T-helper 1 cell (primary cell): ENCODE measurements around the gene GJC1.

ENCODE experiments used
- DNase-seq, 5 donors: peaks; one replicate each; pipeline ENCODE4 v3.0.0-alpha.2; 2012 to 2020

The GJC1 gene

GRCh38 chr17:44775838-44776621 lies 54.1 kb downstream of the GJC1 start:
- peak in 3 of 5 donors; percentile 93 to 97 (median 96) for DNase-seq

DNA sequence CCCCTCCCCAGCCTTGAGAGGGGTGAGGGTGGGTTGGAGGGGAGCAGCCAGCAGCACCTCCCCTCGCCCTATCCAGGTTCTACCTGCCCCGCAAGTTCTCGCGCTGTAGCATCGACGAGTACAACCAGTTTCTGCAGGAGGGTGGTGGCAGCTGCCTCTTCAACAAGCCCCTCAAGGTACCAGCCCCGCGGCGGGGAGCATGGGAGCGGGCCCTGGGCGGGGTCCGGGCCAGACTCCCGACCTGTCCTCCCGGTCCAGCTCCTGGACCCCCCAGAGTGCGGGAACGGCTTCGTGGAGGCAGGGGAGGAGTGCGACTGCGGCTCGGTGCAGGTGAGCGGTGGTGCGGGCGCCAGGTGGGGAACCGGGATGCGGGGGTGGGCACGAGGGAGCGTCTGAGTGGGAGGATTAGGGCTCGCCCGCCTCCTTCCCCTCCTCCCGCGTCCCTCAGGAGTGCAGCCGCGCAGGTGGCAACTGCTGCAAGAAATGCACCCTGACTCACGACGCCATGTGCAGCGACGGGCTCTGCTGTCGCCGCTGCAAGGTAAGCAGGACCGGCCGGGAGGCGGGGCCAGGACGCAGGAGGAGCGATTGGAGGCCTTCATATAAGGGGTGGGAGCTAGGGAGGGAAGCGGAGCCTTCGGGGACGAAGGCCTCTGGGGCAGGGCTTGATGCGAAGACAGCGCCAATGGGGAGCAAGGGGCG lies 54.8 kb downstream of the GJC1 start:
- DNase-seq: peak in 2 of 5 donors; percentile 98

GRCh38 chr17:44774271-44775135 lies 55.6 kb downstream of the GJC1 start:
- peak; percentile 59 to 84 (median 73) for DNase-seq

GRCh38 chr17:44773140-44773539 lies 56.9 kb downstream of the GJC1 start:
- DNase-seq: no peak

DNA sequence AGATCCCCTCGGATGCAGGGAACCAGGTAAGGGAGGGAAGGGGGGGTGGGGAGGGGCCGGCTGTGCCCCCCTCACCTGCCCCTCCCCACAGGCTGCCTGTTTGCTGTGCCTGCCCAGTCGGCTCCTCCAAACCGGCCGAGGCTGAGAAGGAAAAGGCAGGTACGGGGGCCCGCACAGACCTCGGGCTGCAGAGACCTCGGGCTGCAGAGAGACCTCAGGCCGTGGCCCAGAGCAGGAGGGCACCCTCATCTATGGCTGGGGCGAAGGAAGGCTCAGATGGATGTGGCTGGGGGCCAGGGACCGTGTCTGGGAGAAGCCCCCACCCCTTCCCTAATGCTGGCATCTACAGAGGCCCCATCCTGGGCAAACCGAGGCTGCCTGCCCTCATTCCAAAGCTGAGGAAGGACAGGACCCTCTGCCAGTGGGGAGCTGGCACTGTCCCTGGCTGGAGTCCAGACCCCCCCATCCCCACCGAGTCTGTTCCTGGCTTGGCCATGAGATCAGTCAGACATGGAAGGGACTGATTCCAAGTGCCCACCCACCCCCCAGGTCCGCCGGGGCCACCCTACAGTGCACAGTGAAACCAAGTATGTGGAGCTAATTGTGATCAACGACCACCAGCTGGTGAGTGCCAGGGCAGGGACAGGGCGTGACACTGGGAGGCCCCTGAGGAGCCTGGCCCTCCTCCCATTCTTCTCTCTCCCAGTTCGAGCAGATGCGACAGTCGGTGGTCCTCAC lies 57.6 kb downstream of the GJC1 start:
- DNase-seq: no peak

DNA sequence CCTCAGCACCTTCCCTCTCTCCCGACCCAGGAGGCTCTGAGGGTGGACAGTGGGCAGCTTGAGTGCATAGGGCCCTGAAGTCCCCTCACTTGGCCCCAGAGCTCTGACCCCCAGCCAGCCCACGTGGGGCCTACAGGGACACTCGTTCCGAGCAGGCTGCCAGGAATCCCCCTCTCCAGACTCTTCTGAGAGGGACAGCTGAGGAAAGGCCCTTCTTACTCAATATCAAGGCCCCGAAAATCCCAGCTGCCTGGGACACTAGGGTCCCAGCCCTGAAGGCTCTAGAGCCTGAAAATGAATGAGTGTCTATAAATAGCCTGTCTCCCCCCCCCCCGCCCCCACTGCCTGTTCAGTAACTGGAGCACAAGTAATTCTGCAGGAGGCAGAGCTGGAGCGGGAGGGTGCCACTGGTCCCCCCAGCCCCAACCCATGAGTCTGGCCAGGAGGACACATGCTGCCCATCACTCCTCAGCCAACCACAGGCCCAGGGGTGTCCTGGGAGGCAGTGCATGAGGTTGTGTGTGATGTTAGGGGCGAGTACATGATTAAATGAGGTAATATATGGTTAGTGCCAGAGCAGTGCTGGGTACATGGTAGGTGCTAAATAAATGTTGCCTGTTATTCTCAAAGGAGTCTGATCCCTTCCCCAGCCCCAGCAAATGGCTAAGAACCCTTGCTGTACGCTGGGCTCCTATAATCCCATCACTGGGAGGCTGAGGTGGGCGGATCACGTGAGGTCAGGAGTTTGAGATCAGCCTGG lies 59.7 kb downstream of the GJC1 start:
- no peak for DNase-seq

DNA sequence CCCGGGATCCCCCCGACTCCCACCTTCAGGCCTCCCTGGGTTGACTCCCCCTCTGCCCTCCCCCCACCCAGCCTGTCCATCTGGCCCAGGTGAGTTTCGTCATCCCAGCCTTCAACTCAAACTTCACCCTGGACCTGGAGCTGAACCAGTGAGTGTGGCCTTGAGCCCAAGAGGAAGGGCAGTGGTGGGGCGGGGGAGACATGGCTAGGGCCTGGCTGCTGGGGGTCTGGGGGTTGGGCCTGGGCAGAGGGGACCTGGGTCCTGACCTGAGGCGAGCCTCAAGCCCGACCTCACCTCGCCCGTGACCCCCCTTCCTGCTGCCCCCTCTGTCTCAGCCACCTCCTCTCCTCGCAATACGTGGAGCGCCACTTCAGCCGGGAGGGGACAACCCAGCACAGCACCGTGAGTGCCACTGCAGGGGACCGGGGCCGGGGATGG lies 60.4 kb downstream of the GJC1 start:
- DNase-seq: no peak

- no peak for DNase-seq
These were observed 60.9 kb downstream of the GJC1 start for GRCh38 chr17:44769230-44769629.

DNA sequence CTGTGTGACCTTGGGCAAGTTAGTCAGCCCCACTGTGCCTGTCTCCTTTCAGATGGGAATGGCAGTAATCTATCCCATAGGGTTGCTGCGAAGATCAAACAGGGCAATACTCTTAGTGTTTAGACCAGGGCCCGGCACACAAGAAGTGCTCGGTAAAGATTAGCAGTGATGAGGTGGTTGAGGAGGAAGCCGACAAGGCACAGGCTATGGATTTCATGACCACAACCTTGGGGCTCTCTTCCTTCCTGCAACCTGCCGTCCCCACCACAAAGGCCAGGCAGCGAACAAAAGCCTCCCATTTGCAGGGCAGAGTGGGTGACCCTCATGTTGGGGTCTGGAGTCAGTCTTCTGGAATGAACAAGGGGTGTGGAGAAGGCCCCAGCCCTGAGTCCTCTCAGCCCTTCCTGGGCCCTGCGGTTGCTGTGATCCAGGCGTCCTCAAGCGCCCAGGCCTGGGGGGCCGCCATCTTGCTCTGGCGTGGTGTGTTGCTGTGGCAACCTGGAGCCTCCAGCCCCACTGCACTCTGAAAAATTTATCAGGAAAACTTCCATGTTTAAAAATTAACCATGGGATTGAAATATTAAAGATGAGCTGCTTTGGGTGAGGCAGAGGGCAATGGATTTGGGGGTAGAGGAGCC lies 61.5 kb downstream of the GJC1 start:
- no peak for DNase-seq

DNA sequence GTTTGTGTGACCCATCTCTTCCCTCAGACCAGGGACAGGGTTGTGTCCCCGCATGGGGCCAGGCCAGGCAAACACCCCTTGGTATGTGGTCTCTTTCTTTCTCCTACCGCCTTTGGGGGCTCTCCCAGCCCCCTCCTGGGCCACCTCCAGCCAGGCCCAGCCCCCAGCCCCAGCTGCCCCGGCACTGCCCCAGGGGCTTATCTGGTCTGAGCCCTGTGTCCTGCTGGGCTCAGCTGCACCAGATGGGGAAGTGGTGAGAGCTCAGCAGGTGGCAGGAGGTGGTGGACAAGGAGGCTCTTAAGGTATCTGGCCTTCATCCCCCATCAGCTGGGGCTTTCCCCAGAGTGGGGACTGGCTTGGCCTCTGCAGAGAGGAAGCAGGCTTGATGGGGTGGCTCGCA lies 62.6 kb downstream of the GJC1 start:
- no peak for DNase-seq

DNA sequence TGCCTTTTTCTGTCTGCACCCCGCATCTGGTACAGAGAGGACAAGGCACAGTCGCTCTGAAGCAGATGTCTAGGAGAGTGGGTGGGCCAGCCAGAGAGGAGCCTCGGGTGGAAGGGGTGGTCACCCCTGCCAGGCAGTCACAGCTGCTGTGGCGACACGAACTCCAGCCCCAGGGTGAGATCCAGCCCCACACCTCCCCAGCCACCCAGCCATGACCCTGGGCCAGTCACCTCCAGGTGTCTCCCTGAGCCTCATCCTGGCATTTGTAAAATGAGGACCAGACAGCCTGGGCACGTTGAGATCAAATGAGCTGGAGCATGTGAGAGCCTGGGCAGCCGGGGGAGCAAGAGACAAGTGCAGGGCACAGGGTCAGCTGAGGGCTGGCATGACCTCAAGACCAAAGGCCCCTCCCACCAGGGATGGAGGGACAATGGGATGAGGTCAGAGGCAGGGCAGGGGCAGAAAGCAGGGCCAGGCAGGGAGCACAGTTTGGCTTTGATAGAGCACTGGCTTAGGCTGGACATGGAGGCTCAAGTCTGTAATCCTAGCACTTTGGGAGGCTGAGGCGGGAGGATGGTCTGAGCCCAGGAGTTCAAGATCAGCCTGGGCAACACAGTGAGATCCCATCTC lies 63.6 kb downstream of the GJC1 start:
- no peak for DNase-seq

GRCh38 chr17:44765965-44766364 lies 64.1 kb downstream of the GJC1 start:
- no peak for DNase-seq

DNA sequence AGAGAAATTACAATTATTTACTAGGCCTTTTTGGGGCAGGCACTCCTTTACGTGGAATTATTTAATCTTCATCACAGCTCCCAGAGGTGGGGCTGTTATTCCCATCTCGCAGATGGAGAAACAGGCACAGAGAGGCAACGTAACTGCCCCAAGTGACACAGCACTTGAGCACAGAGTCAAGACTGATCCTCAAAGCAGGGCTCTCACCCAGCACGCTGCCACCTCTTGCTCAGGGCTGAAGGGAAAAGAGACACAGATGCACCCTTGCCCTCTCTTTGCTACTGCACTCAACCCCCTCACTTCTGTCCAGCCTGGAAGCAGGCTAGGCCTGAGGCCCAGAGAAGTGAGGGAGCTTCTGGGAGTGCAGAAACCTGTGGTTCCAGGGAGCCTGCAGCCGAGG lies 66.9 kb downstream of the GJC1 start:
- no peak for DNase-seq

DNA sequence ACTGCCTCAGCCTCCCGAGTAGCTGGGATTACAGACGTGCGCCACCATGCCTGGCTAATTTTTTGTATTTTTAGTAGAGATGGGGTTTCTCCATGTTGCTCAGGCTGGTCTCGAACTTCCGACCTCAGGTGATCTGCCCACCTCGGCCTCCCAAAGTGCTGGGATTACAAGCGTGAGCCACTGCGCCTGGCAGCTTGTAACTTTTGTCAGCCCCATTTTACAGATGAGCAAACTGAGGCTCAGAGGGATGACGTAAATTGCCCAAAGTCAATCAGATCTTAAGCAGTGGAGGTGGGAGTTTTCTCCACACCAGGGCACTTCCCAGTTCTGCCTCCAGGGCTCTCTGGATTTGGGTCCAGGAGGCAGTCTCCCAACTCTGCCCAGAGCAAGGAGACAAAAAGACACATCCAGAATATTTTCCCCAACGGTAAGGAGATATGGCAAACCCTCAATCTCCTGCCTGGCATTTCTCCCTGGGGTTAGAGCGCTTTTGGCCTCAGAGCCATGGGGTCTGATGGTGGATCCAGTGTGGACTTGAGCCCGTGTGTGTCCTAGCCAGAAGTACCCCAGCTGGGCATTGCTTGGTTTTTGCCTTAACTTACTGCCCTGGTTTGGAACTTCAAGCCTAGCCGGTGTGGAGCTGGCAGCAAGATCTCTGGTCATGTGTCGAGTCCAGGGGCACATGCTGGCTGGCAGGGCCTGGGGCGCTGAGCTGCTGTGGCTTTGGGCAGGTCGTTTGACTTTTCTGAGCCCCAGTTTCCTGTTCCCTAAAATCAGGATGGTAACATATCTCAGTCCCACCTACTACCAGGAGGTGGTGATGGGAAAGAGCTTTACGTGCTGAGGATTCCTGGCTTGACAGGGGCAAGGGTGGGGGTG lies 67.9 kb downstream of the GJC1 start:
- DNase-seq: no peak

DNA sequence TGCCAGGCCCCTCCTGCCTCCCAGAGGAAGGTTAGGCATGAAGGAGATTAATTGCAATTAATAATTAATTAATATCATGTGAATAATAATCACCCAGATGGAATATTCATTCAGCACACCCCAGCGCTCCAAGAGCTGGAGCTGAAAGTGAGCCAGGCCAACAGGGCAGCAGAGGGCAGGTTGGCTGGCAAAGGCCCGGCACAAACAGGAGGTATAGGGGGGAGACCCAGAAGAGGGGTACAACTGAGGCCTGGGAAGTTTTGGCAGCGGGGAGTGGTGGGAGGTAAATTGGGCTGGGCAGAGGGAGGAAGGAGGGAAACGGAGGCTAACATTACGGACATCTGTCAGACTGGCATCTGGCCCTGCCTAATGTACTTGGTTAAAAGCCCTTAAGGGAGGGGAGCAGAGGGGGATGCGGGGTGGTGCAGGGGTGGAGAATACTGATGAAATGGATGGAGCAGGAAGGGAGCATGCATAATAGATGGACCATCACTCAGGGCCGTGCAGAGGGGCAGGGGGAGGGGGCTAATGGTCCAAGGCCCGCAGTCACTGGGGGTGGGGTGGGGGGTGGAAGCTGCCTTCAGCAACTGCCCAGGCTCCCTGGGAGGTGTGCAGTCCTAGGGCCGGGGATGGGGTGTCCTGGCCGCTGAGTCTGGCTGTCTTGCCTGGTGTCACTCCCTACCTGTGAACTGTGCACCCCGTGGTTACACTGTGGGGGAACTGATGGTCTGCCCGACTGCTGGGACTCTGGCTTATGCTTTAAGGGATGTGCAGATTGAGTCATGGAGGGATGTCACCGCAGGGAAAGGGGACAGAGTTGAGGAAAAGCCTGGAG lies 69.4 kb downstream of the GJC1 start:
- no peak for DNase-seq

DNA sequence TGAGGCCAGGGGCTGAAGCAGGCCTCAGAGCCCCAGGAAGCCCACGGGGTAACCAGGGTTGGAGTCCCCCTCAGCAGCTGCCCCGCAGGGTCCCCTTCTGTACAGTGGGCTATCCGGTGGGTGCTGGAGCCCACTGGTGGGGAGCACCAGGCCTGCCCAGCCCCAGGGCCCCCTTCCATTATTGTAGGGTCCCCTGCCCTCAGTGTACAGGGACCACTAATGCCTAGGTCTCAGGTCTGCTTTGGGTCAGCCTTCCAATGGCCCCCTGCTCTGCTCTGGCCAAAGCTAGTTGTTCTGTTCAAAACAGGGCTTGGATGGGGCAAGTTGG lies 70.2 kb downstream of the GJC1 start:
- DNase-seq: no peak

DNA sequence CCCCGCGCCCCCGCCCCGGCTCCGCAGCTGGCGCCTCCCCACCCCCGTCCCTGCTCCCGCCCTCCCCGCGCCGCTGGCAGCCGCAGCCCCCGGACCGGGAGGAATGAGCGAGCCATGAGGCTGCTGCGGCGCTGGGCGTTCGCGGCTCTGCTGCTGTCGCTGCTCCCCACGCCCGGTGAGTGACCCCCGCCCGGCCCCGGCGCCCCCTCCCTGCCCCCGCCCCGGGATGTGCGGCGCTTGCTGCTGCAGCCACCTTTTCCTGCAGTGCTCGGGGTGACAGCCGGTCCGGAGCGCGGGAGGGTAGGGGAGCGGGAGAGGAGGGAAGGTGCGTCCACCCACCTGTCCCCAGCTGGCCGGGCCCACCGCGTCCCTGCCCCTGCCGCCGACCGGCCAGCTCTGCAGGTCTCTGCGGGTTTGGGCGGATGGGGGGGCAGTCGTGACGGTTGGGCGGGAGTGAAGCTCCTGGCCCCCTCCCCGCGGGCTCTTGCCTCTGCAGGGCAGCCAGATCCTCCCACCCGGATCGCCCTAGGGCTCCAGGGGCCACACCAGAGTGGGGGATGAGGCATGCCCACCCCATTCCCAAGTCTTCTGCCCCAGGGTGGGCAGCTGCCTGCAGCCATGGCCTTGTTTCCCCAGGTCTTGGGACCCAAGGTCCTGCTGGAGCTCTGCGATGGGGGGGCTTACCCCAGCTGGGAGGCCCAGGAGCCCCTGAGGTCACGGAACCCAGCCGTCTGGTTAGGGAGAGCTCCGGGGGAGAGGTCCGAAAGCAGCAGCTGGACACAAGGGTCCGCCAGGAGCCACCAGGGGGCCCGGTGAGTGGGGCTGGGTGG lies 70.8 kb downstream of the GJC1 start:
- no peak for DNase-seq
